ENCODE measurements around the gene RIBC1.

DNA sequence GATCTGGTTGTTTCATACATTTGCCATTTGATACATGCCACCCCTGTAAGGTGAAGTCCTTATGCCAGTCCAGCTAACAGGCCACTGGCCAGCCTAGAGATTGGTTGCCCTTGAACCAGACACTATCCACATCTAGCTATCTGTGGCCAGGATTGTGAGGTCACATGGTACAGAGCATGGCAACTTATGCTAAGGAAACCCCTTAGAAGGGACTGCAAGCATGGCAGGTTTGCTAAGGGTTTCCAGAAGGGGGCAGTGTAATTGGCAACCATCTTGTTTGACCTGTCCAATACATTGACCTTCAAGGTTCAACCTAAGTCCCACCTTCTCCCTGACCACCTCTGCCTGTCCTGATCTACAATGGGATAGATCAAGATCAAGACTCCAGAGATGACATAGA lies 47.8 kb upstream of the RIBC1 start:
- TF ChIP-seq, protein P1, sequence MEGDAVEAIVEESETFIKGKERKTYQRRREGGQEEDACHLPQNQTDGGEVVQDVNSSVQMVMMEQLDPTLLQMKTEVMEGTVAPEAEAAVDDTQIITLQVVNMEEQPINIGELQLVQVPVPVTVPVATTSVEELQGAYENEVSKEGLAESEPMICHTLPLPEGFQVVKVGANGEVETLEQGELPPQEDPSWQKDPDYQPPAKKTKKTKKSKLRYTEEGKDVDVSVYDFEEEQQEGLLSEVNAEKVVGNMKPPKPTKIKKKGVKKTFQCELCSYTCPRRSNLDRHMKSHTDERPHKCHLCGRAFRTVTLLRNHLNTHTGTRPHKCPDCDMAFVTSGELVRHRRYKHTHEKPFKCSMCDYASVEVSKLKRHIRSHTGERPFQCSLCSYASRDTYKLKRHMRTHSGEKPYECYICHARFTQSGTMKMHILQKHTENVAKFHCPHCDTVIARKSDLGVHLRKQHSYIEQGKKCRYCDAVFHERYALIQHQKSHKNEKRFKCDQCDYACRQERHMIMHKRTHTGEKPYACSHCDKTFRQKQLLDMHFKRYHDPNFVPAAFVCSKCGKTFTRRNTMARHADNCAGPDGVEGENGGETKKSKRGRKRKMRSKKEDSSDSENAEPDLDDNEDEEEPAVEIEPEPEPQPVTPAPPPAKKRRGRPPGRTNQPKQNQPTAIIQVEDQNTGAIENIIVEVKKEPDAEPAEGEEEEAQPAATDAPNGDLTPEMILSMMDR (IDR thresholded peaks at IDR 0.05 in 8 of 11, conservative IDR thresholded peaks at IDR 0.05 in 3 of 11): no peak
- TF ChIP-seq POLR2A (IDR thresholded peaks at IDR 0.05): no peak
- no peak for TF ChIP-seq POLR2AphosphoS5 (IDR thresholded peaks at IDR 0.05)
